Measurements from ENCODE around the gene GP2.

Gene GP2

GRCh38 chr16:20308266-20308665 is 19.0 kb downstream of the GP2 start:
- H3K36me3 ChIP-seq (ENCODE audit: insufficient read depth, low read length), result no peaks in the 10 kb centered on the region
- H3K27me3 ChIP-seq (ENCODE audit: insufficient read depth, low read length), result no peaks in the 10 kb centered on the region
- no peaks in the 10 kb centered on the region for H3K79me2 ChIP-seq (ENCODE audit: control insufficient read depth, insufficient read depth, low read length, unreplicated experiment)
- no peak overlapping the region for H3K27ac ChIP-seq (ENCODE audit: low read depth, low read length)
- no peak overlapping the region for H2AFZ ChIP-seq (ENCODE audit: low read length, unreplicated experiment)
- no peak overlapping the region for H3K4me3 ChIP-seq (ENCODE audit: low read depth, low read length)
- no peaks in the 10 kb centered on the region for H3K4me1 ChIP-seq (ENCODE audit: control insufficient read depth, insufficient read depth, low read length, unreplicated experiment)

GRCh38 chr16:20307791-20308190 is 19.5 kb downstream of the GP2 start:
- H3K27me3 ChIP-seq (ENCODE audit: insufficient read depth, low read length), result no peaks in the 10 kb centered on the region

GRCh38 chr16:20307240-20307671 is 20.1 kb downstream of the GP2 start:
- Histone ChIP-seq H3K36me3 (ENCODE audit: insufficient read depth, low read length) (no peaks in the 10 kb centered on the region), H3K4me3 (ENCODE audit: low read depth, low read length) (no peak overlapping the region), H3K27ac (ENCODE audit: low read depth, low read length) (no peak overlapping the region), H2AFZ (ENCODE audit: low read length, unreplicated experiment) (no peak overlapping the region), H3K4me1 (ENCODE audit: control insufficient read depth, insufficient read depth, low read length, unreplicated experiment) (no peaks in the 10 kb centered on the region), H3K27me3 (ENCODE audit: insufficient read depth, low read length) (no peaks in the 10 kb centered on the region), H3K79me2 (ENCODE audit: control insufficient read depth, insufficient read depth, low read length, unreplicated experiment) (no peaks in the 10 kb centered on the region)

More at GRCh38 chr16:20307791-20308190, 19.5 kb downstream of the GP2 start:
- no peaks in the 10 kb centered on the region for H3K4me1 ChIP-seq (ENCODE audit: control insufficient read depth, insufficient read depth, low read length, unreplicated experiment)
- no peak overlapping the region for H2AFZ ChIP-seq (ENCODE audit: low read length, unreplicated experiment)
- H3K4me3 ChIP-seq (ENCODE audit: low read depth, low read length), result no peak overlapping the region
- no peak overlapping the region for H3K27ac ChIP-seq (ENCODE audit: low read depth, low read length)
- no peaks in the 10 kb centered on the region for H3K36me3 ChIP-seq (ENCODE audit: insufficient read depth, low read length)
- no peaks in the 10 kb centered on the region for H3K79me2 ChIP-seq (ENCODE audit: control insufficient read depth, insufficient read depth, low read length, unreplicated experiment)

- Histone ChIP-seq H3K79me2 (ENCODE audit: control insufficient read depth, insufficient read depth, low read length, unreplicated experiment) (no peaks in the 10 kb centered on the region), H3K36me3 (ENCODE audit: insufficient read depth, low read length) (no peaks in the 10 kb centered on the region), H3K27ac (ENCODE audit: low read depth, low read length) (no peak overlapping the region), H3K4me3 (ENCODE audit: low read depth, low read length) (no peak overlapping the region), H2AFZ (ENCODE audit: low read length, unreplicated experiment) (no peak overlapping the region), H3K27me3 (ENCODE audit: insufficient read depth, low read length) (no peaks in the 10 kb centered on the region), H3K4me1 (ENCODE audit: control insufficient read depth, insufficient read depth, low read length, unreplicated experiment) (no peaks in the 10 kb centered on the region)
Measured at GRCh38 chr16:20306401-20306800, 20.9 kb downstream of the GP2 start.

- no peaks in the 10 kb centered on the region for H3K4me1 ChIP-seq (ENCODE audit: control insufficient read depth, insufficient read depth, low read length, unreplicated experiment)
- H3K27ac ChIP-seq (ENCODE audit: low read depth, low read length), result no peak overlapping the region
- no peaks in the 10 kb centered on the region for H3K79me2 ChIP-seq (ENCODE audit: control insufficient read depth, insufficient read depth, low read length, unreplicated experiment)
- no peak overlapping the region for H2AFZ ChIP-seq (ENCODE audit: low read length, unreplicated experiment)
- H3K4me3 ChIP-seq (ENCODE audit: low read depth, low read length), result no peak overlapping the region
- H3K27me3 ChIP-seq (ENCODE audit: insufficient read depth, low read length), result no peaks in the 10 kb centered on the region
- H3K36me3 ChIP-seq (ENCODE audit: insufficient read depth, low read length), result no peaks in the 10 kb centered on the region
Measured at GRCh38 chr16:20303012-20303411, 24.3 kb downstream of the GP2 start.

GRCh38 chr16:20302389-20302788 is 24.9 kb downstream of the GP2 start:
- Histone ChIP-seq H3K27ac (ENCODE audit: low read depth, low read length) (no peak overlapping the region), H3K4me1 (ENCODE audit: control insufficient read depth, insufficient read depth, low read length, unreplicated experiment) (no peaks in the 10 kb centered on the region), H3K4me3 (ENCODE audit: low read depth, low read length) (no peak overlapping the region), H3K36me3 (ENCODE audit: insufficient read depth, low read length) (no peaks in the 10 kb centered on the region), H3K27me3 (ENCODE audit: insufficient read depth, low read length) (no peaks in the 10 kb centered on the region), H3K79me2 (ENCODE audit: control insufficient read depth, insufficient read depth, low read length, unreplicated experiment) (no peaks in the 10 kb centered on the region), H2AFZ (ENCODE audit: low read length, unreplicated experiment) (no peak overlapping the region)

GRCh38 chr16:20301840-20302239 is 25.5 kb downstream of the GP2 start:
- Histone ChIP-seq H3K36me3 (ENCODE audit: insufficient read depth, low read length) (no peaks in the 10 kb centered on the region), H3K79me2 (ENCODE audit: control insufficient read depth, insufficient read depth, low read length, unreplicated experiment) (no peaks in the 10 kb centered on the region), H3K27me3 (ENCODE audit: insufficient read depth, low read length) (no peaks in the 10 kb centered on the region), H3K4me1 (ENCODE audit: control insufficient read depth, insufficient read depth, low read length, unreplicated experiment) (no peaks in the 10 kb centered on the region), H3K4me3 (ENCODE audit: low read depth, low read length) (no peak overlapping the region), H2AFZ (ENCODE audit: low read length, unreplicated experiment) (no peak overlapping the region), H3K27ac (ENCODE audit: low read depth, low read length) (no peak overlapping the region)

- Histone ChIP-seq H3K4me3 (ENCODE audit: low read depth, low read length) (no peak overlapping the region), H3K4me1 (ENCODE audit: control insufficient read depth, insufficient read depth, low read length, unreplicated experiment) (no peaks in the 10 kb centered on the region), H3K79me2 (ENCODE audit: control insufficient read depth, insufficient read depth, low read length, unreplicated experiment) (no peaks in the 10 kb centered on the region), H3K36me3 (ENCODE audit: insufficient read depth, low read length) (no peaks in the 10 kb centered on the region), H3K27me3 (ENCODE audit: insufficient read depth, low read length) (no peaks in the 10 kb centered on the region), H3K27ac (ENCODE audit: low read depth, low read length) (no peak overlapping the region), H2AFZ (ENCODE audit: low read length, unreplicated experiment) (no peak overlapping the region)
Measured at GRCh38 chr16:20300312-20301097, 26.8 kb downstream of the GP2 start.

GRCh38 chr16:20298452-20298851 is 28.9 kb downstream of the GP2 start:
- Histone ChIP-seq H3K27ac (ENCODE audit: low read depth, low read length) (no peak overlapping the region), H3K4me3 (ENCODE audit: low read depth, low read length) (no peak overlapping the region), H3K36me3 (ENCODE audit: insufficient read depth, low read length) (no peaks in the 10 kb centered on the region)

GRCh38 chr16:20291208-20292206 is 35.8 kb downstream of the GP2 start:
- Histone ChIP-seq H2AFZ (ENCODE audit: low read length, unreplicated experiment) (no peak overlapping the region), H3K4me1 (ENCODE audit: control insufficient read depth, insufficient read depth, low read length, unreplicated experiment) (no peaks in the 10 kb centered on the region), H3K36me3 (ENCODE audit: insufficient read depth, low read length) (no peaks in the 10 kb centered on the region), H3K4me3 (ENCODE audit: low read depth, low read length) (no peak overlapping the region), H3K79me2 (ENCODE audit: control insufficient read depth, insufficient read depth, low read length, unreplicated experiment) (no peaks in the 10 kb centered on the region), H3K27me3 (ENCODE audit: insufficient read depth, low read length) (no peaks in the 10 kb centered on the region), H3K27ac (ENCODE audit: low read depth, low read length) (no peak overlapping the region)

More at GRCh38 chr16:20298452-20298851, 28.9 kb downstream of the GP2 start:
- no peak overlapping the region for H2AFZ ChIP-seq (ENCODE audit: low read length, unreplicated experiment)
- H3K4me1 ChIP-seq (ENCODE audit: control insufficient read depth, insufficient read depth, low read length, unreplicated experiment), result no peaks in the 10 kb centered on the region
- no peaks in the 10 kb centered on the region for H3K27me3 ChIP-seq (ENCODE audit: insufficient read depth, low read length)
- no peaks in the 10 kb centered on the region for H3K79me2 ChIP-seq (ENCODE audit: control insufficient read depth, insufficient read depth, low read length, unreplicated experiment)

Data from ACC112 (cell line).